ENCODE results near the gene NOMO2. TPM values are rescaled to one million over a fixed set of nuclear protein-coding genes. Genes with fewer than 3 reads are reported as not detected.

The NOMO2 gene, protein sequence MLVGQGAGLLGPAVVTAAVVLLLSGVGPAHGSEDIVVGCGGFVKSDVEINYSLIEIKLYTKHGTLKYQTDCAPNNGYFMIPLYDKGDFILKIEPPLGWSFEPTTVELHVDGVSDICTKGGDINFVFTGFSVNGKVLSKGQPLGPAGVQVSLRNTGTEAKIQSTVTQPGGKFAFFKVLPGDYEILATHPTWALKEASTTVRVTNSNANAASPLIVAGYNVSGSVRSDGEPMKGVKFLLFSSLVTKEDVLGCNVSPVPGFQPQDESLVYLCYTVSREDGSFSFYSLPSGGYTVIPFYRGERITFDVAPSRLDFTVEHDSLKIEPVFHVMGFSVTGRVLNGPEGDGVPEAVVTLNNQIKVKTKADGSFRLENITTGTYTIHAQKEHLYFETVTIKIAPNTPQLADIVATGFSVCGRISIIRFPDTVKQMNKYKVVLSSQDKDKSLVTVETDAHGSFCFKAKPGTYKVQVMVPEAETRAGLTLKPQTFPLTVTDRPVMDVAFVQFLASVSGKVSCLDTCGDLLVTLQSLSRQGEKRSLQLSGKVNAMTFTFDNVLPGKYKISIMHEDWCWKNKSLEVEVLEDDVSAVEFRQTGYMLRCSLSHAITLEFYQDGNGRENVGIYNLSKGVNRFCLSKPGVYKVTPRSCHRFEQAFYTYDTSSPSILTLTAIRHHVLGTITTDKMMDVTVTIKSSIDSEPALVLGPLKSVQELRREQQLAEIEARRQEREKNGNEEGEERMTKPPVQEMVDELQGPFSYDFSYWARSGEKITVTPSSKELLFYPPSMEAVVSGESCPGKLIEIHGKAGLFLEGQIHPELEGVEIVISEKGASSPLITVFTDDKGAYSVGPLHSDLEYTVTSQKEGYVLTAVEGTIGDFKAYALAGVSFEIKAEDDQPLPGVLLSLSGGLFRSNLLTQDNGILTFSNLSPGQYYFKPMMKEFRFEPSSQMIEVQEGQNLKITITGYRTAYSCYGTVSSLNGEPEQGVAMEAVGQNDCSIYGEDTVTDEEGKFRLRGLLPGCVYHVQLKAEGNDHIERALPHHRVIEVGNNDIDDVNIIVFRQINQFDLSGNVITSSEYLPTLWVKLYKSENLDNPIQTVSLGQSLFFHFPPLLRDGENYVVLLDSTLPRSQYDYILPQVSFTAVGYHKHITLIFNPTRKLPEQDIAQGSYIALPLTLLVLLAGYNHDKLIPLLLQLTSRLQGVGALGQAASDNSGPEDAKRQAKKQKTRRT
- 63.1 and 97.6 TPM in 2 replicates for total RNA-seq

DNA sequence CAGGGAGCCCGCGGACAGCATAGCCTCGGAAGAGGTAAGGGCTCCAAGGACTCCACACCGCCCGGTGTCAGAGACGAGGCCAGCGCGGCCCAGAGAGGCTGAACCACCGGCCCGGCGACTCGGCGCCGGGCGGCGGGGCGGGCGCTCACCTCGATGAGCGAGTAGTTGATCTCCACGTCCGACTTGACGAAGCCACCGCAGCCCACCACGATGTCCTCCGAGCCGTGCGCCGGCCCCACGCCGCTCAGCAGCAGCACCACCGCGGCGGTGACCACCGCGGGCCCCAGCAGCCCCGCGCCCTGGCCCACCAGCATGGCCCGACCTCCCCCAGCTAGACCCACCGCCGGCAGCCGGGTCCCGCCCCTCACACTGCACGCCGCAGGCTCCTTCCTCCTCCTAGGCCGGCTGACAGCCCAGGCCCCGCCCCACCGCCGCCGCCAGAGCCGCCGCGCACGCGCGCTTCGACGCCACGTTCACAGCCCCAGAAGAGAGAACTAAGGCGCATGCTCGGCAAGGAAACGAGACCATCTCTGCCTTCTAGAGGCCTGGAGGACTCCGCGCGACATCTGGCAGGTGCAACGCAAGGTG, at the start of gene NOMO2:
Gene NOMO2, minus strand, starts transcription at position 371 of the 588 bp plus-strand sequence. Its CDS starts 57 bp downstream, at position 314.

Other genes starting within 250 kb of the NOMO2 start
- 0.51 TPM in 1 of 2 replicates, not detected in the other for gene NPIPA8, start 225.4 kb downstream of the NOMO2 start, total RNA-seq
- gene RPS15A, start 228.2 kb upstream of the NOMO2 start, total RNA-seq, result 1,946 and 2,329 TPM in 2 replicates
- gene ARL6IP1, start 239.5 kb upstream of the NOMO2 start, total RNA-seq, result 228 and 247 TPM in 2 replicates

Data from airway epithelial cell (primary cell).